GM12878 (cell line): ENCODE results near the gene HSD17B14. TPM values are rescaled to one million over a fixed set of nuclear protein-coding genes. Genes with fewer than 3 reads are reported as not detected.
A peak's percentile ranks its signal among the peaks of the same experiment; 100 is the strongest.

ENCODE experiments used
- ATAC-seq: fragments of 200-7000 bp; cut with Tn5 transposase; 3 replicates; pipeline ENCODE4 v1.9.1; 2020; ENCODE audit warnings: mild to moderate bottlenecking, moderate library complexity
- BruUV-seq: library from RNA; stranded (reverse); fragments of 400-500 nt; replicated peaks from 2 replicates; lab custom pipeline; 2021; lab: Mats Ljungman, UMichigan
- CTCF ChIA-PET: fragments of 300-600 bp; sonication (Branson Sonifier 250); formaldehyde crosslinking; extraction: SDS; loops from one replicate; lab custom pipeline; 2021; ENCODE audit warnings: inconsistent platforms; lab: Yijun Ruan, JAX
- POLR2A ChIA-PET: fragments of 350-600 bp; formaldehyde crosslinking; extraction: SDS; loops from one replicate; lab custom pipeline; 2021; ENCODE audit warnings: inconsistent platforms; lab: Charles Lee
- RAD21 ChIA-PET: fragments of 300-600 bp; sonication (Branson Sonifier 250); formaldehyde crosslinking; loops from one replicate; lab custom pipeline; 2023; ENCODE audit warnings: antibody characterized with exemption; ENCODE audit not compliant: unreplicated experiment; lab: Charles Lee
- SMC1A ChIA-PET: fragments of 300-600 bp; sonication (Branson Sonifier 250); formaldehyde crosslinking; loops from one replicate; lab custom pipeline; 2023; ENCODE audit not compliant: unreplicated experiment, uncharacterized antibody; lab: Charles Lee
- DNase-seq: peaks from one replicate; pipeline ENCODE4 v3.0.0-alpha.2; 2011; ENCODE audit warnings: low read depth, low spot score
- FAIRE-seq: peaks from 3 replicates; lab custom pipeline; 2011; peaks lifted over from hg19 to GRCh38; lab: Jason Lieb, UNC
- H2AFZ ChIP-seq: 2 replicates; pipeline ENCODE4 v1.6.0; 2011; ENCODE audit warnings: low read depth, low read length, control low read depth; ENCODE audit not compliant: control insufficient read depth
- H3K27ac ChIP-seq: 2 replicates; pipeline ENCODE4 v1.5.1; 2011; ENCODE audit warnings: control low read depth; ENCODE audit not compliant: control insufficient read depth, insufficient read depth
- H3K27me3 ChIP-seq, 2 experiments: replicated peaks in 1 of 2; 2 replicates each; pipeline versions ENCODE4 v1.6.0 to v1.6.1; 2011; ENCODE audit warnings: low read length in 1 of 2; ENCODE audit not compliant: control insufficient read depth in 2 of 2, insufficient read depth in 2 of 2
- H3K36me3 ChIP-seq, 2 experiments: 2 replicates each; pipeline ENCODE4 v1.5.1; 2011; ENCODE audit warnings: low read length in 1 of 2; ENCODE audit not compliant: control insufficient read depth in 2 of 2, insufficient read depth in 2 of 2
- H3K4me1 ChIP-seq: 2 replicates; pipeline ENCODE4 v1.6.1; 2011; ENCODE audit warnings: mild to moderate bottlenecking, low read length, moderate library complexity, mixed read lengths; ENCODE audit not compliant: control insufficient read depth, insufficient read depth
- H3K4me2 ChIP-seq: 2 replicates; pipeline ENCODE4 v1.6.0; 2011; ENCODE audit warnings: control low read depth; ENCODE audit not compliant: control insufficient read depth, insufficient read depth
- H3K4me3 ChIP-seq: fragments of 200-600 bp; sonication (generic); 2 replicates; pipeline ENCODE4 v1.5.1; 2016
- H3K79me2 ChIP-seq: 2 replicates; pipeline ENCODE4 v1.6.0; 2011; ENCODE audit warnings: low read length; ENCODE audit not compliant: control insufficient read depth, insufficient read depth
- H3K9ac ChIP-seq: 2 replicates; pipeline ENCODE4 v1.8.0; 2011; ENCODE audit warnings: low read length, control low read depth, mixed read lengths; ENCODE audit not compliant: control insufficient read depth, insufficient read depth
- H3K9me3 ChIP-seq: replicated peaks from 3 replicates; pipeline ENCODE4 v1.5.1; 2011; ENCODE audit warnings: mild to moderate bottlenecking, low read length; ENCODE audit not compliant: control insufficient read depth, insufficient read depth
- H4K20me1 ChIP-seq: 2 replicates; pipeline ENCODE4 v1.6.0; 2011; ENCODE audit not compliant: control insufficient read depth, insufficient read depth
- CHD1 ChIP-seq: IDR thresholded peaks from 2 replicates; pipeline ENCODE4 v1.6.1; 2012; ENCODE audit warnings: low read depth, low read length, improper control_type of control experiment
- KLF5 ChIP-seq: fragments of 450-650 bp; IDR thresholded peaks from 2 replicates; pipeline ENCODE4 v1.6.1; 2014; ENCODE audit warnings: mild to moderate bottlenecking; ENCODE audit not compliant: partially characterized antibody
- MXI1 ChIP-seq: fragments of 150-350 bp; IDR thresholded peaks from 2 replicates; pipeline ENCODE4 v1.6.1; 2011; ENCODE audit warnings: low read depth, mild to moderate bottlenecking, inconsistent platforms, low read length, improper control_type of control experiment
- POLR2A ChIP-seq: IDR thresholded peaks from 2 replicates; pipeline ENCODE4 v1.6.1; 2011; ENCODE audit warnings: low read depth, mild to moderate bottlenecking, low read length
- SIX5 ChIP-seq: IDR thresholded peaks from 2 replicates; pipeline ENCODE4 v1.6.1; 2011; ENCODE audit warnings: mild to moderate bottlenecking, low read depth, low read length, moderate library complexity; ENCODE audit not compliant: severe bottlenecking
- SMARCA5 ChIP-seq: fragments of 450-650 bp; IDR thresholded peaks from 2 replicates; pipeline ENCODE4 v1.6.1; 2017; ENCODE audit warnings: mild to moderate bottlenecking
- SP1 ChIP-seq: IDR thresholded peaks from one replicate; pipeline ENCODE4 v1.6.1; 2011; ENCODE audit warnings: low read depth, low read length
- SPI1 ChIP-seq: IDR thresholded peaks from 2 replicates; pipeline ENCODE4 v1.6.1; 2011; ENCODE audit warnings: low read depth, mild to moderate bottlenecking, low read length, moderate library complexity, borderline replicate concordance; ENCODE audit not compliant: insufficient read depth
- TARDBP ChIP-seq: IDR thresholded peaks from 2 replicates; pipeline ENCODE4 v1.6.1; 2016; ENCODE audit warnings: borderline replicate concordance
- WGBS: methylation state at CpG from one replicate; pipeline ENCODE4 v1.1.6; 2016; ENCODE audit warnings: low lambda C conversion rate; ENCODE audit not compliant: insufficient replicate concordance, insufficient coverage; ENCODE audit errors: missing lambda C conversion rate; 5-methylcytosine and 5-hydroxymethylcytosine counted together
- in situ Hi-C: fragments of 300-500 bp; cut with MboI; formaldehyde crosslinking; loops from 9 replicates; pipeline ENCODE4 v1.14.3; 2018; ENCODE audit warnings: mixed read lengths
- intact Hi-C: fragments of 100-400 bp; cut with micrococcal nuclease; formaldehyde crosslinking; loops from one replicate; pipeline ENCODE4 v1.14.2; 2022; ENCODE audit not compliant: unreplicated experiment
- polyA plus RNA-seq, 11 experiments: library from polyadenylated mRNA; depleted of rRNA in 4 of 11; unstranded in 6 of 11; stranded (reverse) in 5 of 11; fragments of >200 nt; fragmentation: Nextera tagmentation in 4 of 11; fragmentation: Illumina TruSeq in 1 of 11; extraction: Ambion mirVana in 4 of 11; extraction: Trizol in 1 of 11; gene quantifications; 1 replicate in 1 of 11; 2 replicates in 10 of 11; pipeline versions ENCODE4 v1.2.1 to v1.2.3, GENCODE V29; 2011 to 2016; ENCODE audit warnings: inconsistent platforms in 2 of 11, missing spikeins in 2 of 11, low read depth in 1 of 11
- total RNA-seq, 4 experiments: library from RNA; depleted of rRNA in 3 of 4; stranded (reverse); fragments of >200 nt in 3 of 4; fragmentation: Illumina TruSeq in 1 of 4; extraction: Trizol in 1 of 4; gene quantifications; 2 replicates each; pipeline versions ENCODE4 v1.2.1 to v1.2.3, GENCODE V29; 2013 to 2021
- TF ChIP-seq, protein P1 (sequence below): IDR thresholded peaks from 2 replicates; pipeline ENCODE4 v1.6.1; 2011; ENCODE audit warnings: borderline replicate concordance, low read depth, mild to moderate bottlenecking, moderate library complexity, mixed read lengths, low read length; ENCODE audit not compliant: insufficient read depth; ENCODE audit errors: extremely low read length

The HSD17B14 gene
- total and polyA plus RNA-seq, 10 of the 15 experiments (the other 5 are each of a cell fraction or from before 2014, with no cell fraction given), result 0.21 to 4.1 (median 0.61) TPM

DNA sequence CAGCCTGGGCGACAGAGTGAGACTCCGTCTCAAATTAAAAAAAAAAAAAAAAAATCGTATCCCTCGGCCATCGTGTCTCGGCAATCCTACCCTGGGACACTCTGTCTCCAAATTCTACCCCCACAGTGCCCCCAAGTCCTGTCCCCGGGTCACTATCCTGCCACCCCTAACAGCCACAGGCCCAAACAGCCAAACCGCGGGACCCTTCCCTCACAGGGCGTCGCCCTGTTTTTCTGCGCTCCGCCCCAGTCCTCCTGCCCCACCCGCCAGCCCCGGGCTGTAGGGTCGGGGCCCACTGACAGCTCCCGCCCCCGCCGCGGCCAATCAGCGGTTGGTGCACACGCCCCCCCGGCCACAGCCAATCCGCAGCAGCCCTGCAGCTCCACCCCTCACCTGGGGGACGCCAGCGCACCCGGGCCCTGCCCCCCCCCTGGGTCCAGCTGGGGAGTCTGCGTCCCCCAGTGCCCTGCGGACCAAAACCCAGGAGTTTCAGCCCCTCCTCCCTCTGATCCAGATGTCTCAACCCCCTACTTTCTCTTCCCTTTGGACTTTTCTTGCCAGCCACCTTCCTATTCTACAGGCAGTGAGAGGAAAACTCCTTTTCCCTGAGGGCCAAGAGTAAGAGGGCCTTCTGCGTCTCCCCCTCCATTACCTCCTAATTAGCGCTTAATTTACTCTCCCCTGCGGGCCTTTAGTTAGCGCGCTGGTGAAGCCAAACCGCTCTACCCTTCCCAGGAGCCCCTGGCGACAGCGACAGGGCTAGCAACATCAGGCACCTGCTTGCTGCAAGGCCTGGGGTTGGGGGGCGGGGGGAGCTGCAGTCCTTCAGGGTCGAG lies 24.0 kb downstream of the HSD17B14 start (continued):
- TF ChIP-seq, protein P1, sequence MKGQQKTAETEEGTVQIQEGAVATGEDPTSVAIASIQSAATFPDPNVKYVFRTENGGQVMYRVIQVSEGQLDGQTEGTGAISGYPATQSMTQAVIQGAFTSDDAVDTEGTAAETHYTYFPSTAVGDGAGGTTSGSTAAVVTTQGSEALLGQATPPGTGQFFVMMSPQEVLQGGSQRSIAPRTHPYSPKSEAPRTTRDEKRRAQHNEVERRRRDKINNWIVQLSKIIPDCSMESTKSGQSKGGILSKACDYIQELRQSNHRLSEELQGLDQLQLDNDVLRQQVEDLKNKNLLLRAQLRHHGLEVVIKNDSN, result no peak
- TF ChIP-seq KLF5, result no peak
- no peak for TF ChIP-seq SIX5
- peak; percentile 64 for TF ChIP-seq SP1
- TF ChIP-seq SMARCA5, result peak; percentile 31; the same call in 1 of the 2 replicates
- TF ChIP-seq CHD1, result no peak
- peak; percentile 60 for TF ChIP-seq POLR2A
- no peak for TF ChIP-seq SPI1

DNA sequence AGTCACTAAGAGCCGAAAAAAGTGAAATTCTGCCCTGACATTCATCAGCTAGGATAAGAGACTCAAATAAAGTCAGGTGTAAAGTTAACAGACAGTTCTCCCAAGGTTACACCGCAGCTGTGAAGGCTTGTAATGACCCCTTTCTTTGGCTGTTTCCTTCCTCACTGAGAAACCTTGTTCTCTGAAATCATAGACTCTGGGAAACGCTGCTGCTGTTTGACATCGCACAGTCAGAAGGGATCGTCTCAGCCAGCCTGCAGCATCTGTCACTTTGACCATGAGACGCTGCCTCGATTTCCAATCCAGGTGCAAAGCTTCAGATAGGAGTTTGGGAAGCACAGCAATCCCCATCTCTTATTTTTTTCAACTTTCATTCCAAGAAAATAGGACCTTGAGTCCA lies 26.1 kb downstream of the HSD17B14 start:
- BruUV-seq, result TSS peak; percentile 90
- H3K27ac ChIP-seq, result peak overlapping the region; percentile 54
- peak overlapping the region; percentile 63 for H2AFZ ChIP-seq
- ATAC-seq (no peak), DNase-seq (no peak), FAIRE-seq (peak; percentile 80)
- peak overlapping the region; percentile 91 for H3K4me3 ChIP-seq
- no peaks in the 10 kb centered on the region; a peak in 1 of 4 replicates for H3K36me3 ChIP-seq
- intact Hi-C loops, result no loop called here
- no peaks in the 10 kb centered on the region for H3K27me3 ChIP-seq
- no peaks in the 10 kb centered on the region for H3K4me1 ChIP-seq
- peak overlapping the region; percentile 75 for H3K9ac ChIP-seq
- POLR2A ChIA-PET, result interaction anchor here (0.7 to 2.4 kb wide), 6 partner anchors 10 to 1422 kb away, joined by 3 to 8 read pairs (median 4); no protein-coding TSS in a partner anchor
- no peaks in the 10 kb centered on the region for H3K9me3 ChIP-seq
- WGBS, result 1% methylated on average over 7 of the region's 7 CpGs
- CTCF ChIA-PET, result interaction anchor here (0.7 to 3.2 kb wide), 8 partner anchors 15 to 68 kb away, joined by 3 to 30 read pairs (median 4); partner anchors contain the start of gene HSD17B14
- TF ChIP-seq TARDBP, result no peak
- TF ChIP-seq MXI1, result no peak
- SMC1A ChIA-PET, result interaction anchor here (1.4 to 2.1 kb wide), 2 partner anchors 14 to 30 kb away, joined by 3 to 13 read pairs; no protein-coding TSS in a partner anchor
- in situ Hi-C loops, result no loop called here
- no peaks in the 10 kb centered on the region for H4K20me1 ChIP-seq
- RAD21 ChIA-PET, result interaction anchor here (0.9 to 4.5 kb wide), 4 partner anchors 15 to 183 kb away, joined by 3 to 27 read pairs (median 6); partner anchors contain the start of genes CA11, GYS1 and RUVBL2
- peak overlapping the region; percentile 85 for H3K4me2 ChIP-seq
- H3K79me2 ChIP-seq, result peaks cover 13% of the 10 kb centered on the region
